ENCODE data around the gene KLHL29. TPM values are rescaled to one million over a fixed set of nuclear protein-coding genes. Genes with fewer than 3 reads are reported as not detected.

The KLHL29 gene
- polyA plus RNA-seq, 3 donors, result 8.5 to 10.0 (median 8.8) TPM

DNA sequence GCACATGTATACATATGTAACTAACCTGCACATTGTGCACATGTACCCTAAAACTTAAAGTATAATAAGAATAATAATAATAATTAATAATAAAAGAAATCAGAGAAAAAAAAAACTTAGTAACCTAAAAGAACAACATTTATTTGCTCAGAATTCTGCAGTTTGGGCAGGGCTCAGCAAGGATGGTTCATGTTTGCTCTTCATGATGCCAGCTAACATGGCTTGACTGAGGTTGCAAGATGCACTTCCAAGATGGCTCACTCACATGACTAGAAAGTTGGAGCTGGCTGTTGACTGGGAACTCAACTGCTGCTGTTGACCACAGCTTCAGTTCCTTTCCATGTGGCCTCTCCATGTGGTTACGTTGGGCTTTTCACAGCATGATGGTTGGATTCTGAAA, 56.4 kb downstream of the KLHL29 start:
- DNase-seq (ENCODE audit: low read depth in 3 of 3, low spot score in 2 of 3), result no peak

DNA sequence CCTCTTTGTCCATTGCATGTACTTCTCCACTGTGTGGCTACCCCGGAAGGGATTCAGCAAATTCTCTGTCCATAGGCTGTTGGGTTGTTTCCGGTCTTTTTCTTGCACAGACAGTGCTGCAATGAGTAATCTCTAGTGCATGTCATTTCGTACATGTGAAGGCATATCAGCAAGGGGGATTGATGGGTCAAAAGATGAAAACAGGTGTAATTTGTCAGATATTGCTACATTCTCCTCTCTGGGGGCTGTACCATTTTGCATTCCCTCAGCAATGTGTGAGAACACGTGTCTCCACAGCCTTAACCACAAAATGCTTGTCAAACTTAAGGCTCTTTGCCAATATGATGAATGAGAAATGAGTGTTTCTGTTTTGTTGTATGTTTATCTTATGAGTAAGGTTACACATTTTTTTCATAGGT, 60.5 kb downstream of the KLHL29 start:
- no peak for DNase-seq (ENCODE audit: low read depth in 3 of 3, low spot score in 2 of 3)

DNA sequence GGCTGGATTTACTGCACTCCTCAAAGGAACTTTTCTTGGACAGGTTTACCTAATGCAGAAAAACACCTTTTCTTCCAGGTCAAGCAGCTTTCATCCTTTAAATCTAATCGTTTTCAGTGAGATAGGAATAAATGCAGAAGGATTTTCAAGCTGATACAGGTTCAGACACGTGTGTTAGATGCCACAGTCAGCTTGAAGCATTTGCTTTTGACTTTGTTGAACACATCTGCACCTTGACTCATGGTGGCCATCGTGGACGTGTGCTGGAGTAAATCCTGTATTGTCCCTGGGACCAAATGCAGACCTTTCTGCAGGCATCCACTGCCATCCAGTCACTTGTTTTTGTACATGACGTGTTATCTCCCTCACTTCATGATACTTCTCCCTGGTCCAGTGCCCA, 61.9 kb downstream of the KLHL29 start:
- no peak for DNase-seq (ENCODE audit: low read depth in 3 of 3, low spot score in 2 of 3)

DNA sequence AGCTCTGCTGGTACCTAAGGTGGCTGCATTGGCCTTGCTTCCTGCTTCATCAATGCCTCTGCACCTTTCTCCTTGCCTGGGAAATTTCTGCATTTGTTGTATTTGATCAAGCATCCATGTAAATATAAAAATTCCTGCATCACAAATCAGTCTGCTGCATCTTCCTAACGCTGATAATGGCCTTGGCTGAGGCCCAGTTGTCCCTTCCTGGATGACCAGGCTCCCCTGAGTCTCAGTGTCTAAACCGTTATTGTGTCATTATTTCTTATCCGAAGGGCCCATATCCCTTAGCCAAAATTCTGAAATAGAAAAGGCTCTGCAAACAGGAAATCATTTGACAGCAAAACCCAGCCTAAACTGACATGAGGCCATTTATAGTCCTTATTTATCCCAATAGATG, 62.4 kb downstream of the KLHL29 start:
- no peak for DNase-seq (ENCODE audit: low read depth in 3 of 3, low spot score in 2 of 3)

DNA sequence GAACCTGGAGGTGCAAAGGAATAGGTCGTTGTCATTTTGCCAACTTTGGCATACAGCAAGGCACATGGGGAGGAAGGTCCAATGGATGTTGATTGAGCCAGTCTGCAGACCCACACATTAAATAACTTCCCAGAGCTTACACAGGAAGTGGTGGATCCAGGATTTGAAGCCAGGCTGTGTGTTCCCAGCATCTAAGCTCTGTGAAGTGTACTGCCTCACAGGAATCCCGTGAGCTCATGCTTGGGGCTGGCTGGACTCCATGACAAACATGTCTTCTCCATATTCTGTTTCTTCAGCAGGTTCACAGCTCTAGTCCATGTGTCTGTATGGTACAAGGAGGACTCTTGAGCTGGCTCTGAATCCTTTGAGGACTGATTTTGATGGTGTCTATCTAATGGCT, 63.9 kb downstream of the KLHL29 start:
- no peak for DNase-seq (ENCODE audit: low read depth in 3 of 3, low spot score in 2 of 3)

DNA sequence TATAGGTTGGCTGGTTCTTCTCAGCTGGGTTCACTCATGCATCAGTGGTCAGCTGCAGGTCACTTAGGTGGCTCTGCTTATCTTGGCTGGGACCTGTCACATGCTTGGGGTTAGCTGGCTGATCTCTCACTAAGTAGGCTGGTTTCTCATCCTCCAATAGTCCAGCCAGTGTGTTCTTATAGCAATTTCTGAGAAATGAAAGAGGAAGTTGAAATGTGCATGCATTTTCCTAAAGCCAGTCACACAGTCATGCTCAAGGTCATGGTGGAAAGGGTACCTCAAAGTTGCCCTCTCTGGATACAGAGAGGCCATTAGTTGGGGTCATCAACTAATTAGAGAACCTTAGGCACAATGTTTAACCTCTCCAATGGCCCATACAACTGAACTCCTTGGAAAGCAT, 64.4 kb downstream of the KLHL29 start:
- no peak for DNase-seq (ENCODE audit: low read depth in 3 of 3, low spot score in 2 of 3)

DNA sequence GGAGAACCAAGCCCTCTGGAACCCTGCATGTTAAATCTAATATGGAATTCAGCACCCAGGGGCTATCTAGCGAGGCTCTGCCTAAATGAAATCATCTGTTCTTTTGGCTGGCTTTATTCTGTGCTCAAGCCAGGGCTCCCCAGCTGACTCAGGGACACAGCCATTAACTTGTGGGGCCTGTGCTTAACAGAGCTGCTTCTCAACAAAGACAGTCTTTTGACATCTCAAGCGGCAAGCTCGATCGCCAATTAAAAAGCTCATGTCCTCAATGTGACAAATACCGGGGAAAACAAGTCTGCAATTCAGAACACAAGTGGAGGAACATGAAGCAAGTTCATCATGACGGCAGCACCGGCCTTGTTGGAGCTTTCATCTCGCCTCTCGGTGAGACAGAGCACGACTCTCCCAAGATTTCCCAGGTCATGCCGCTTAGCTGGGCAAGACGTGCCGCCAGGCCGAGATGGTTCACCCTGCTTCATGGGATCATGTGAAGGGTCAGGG, 64.9 kb downstream of the KLHL29 start:
- DNase-seq (ENCODE audit: low read depth in 3 of 3, low spot score in 2 of 3), result no peak

DNA sequence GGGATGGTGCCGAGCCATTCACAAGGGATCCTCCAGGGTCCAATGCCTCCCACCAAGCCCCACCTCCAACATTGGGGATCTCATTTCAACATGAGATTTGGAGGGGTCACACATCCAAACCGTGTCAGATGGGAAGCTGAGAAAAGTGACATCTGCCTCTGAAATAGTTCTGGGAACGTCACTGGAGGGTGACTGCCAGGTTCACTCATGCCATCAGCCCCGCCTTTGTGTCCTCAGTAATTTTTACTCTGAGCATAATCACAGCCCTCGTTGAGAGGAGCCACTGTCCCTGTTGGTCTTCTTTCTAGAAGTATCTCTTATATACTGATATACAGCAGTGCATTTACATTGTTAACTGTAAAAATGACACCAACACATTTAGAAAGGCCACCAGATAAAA, 67.4 kb downstream of the KLHL29 start:
- DNase-seq (ENCODE audit: low read depth in 3 of 3, low spot score in 2 of 3), result no peak

DNA sequence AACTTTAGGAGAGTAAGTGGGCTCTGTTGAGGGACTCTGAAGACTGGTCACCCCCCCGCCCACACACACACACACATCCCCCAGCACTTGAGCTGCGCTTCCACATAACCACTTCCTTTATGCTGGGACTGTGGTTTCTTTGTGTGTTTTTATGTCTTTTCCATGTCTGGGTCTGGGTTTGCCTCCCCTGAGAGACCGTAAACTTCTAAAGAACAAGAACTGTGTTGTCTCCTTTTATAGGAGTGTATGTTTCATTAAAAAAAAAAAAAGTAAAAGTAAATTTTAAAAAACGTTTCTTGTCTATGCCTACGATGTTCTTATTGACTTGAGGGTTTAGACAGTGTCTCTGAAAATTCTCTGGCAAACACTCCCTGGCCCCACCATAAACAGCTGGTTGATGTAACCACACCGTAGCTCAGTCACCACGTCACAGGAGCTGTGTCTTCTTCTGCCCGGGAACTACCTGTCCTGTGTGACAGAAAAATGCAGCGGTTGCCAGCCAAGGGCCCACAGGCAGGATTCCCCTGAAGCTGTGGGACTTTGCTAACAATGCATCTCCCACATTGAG, 68.0 kb downstream of the KLHL29 start:
- no peak for DNase-seq (ENCODE audit: low read depth in 3 of 3, low spot score in 2 of 3)

DNA sequence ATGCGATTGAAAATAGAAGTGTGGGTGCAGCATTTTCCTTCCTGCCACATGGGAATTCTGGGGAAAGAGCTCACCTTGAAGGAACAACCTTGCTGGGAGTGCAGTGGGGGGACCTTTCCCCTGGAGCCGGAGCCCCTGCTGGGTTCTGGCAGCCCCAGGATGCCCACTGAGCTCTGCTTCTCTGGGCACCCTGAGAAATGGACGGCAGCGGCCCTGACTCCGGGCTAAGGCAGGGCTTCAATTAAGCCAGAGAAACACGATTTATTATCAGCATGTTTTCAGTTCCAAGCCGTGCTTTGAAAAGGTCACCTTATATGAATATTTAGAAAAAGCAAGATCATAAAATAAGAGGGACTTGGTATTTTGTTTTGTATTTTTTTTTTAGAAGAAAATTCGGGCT, 68.5 kb downstream of the KLHL29 start:
- DNase-seq (ENCODE audit: low read depth in 3 of 3, low spot score in 2 of 3), result no peak

DNA sequence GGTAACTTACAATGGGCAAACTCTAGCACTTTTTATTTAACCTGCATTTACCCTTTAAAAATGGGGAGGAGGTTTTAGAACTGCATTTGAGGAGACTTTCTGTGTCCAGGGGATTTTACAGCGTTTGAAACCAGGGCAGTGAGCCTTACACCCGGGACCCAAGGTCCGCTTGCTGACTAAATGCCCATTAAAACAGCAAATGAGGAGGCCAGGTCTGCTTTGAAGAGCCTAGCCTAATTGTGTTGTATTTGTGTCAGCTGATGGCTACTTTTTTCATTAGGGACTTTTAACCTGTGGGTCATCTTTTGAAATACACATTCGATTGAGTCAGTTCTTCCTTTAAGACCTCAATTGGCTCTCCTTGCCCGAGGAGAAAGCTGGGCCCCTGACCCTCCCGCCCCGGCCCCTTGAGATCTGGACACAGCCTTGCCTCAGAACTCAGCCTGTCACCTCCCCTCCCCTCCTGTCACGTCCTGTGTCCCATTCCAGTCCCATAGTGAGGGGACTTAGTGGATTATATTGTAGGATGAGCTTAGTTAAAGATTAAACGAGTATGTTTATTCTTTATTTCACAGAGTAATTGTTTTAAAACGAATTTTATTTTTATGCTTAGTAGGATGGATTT, 69.0 kb downstream of the KLHL29 start:
- no peak for DNase-seq (ENCODE audit: low read depth in 3 of 3, low spot score in 2 of 3)

DNA sequence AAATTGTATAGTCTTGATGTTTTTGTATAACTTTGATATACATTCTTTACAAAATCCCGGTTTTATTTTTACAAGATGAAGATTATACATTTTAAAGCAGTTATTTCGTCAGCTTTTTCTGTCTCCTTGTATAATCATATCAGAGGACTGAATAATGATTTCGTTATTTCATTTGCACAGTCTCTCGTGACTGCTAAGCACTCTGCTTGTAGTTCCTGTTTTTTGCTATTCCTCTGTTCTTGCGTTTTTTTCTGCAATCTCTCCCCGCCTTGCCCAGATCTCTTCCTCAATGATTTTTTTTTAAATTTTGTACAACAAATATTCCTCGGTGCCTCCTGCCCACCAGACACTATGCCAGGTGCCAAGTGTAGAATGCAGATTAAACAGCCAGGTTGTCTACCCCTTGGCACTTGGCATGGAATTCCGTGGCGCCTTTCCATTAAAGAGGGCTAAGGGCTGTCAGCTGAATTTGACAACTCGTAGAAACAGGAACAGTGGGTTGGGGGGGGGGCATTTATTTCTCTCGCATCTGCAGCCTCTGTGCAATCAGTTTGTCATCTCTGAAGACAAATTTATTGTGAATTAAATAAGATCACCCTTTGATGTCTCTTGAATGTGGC, 69.6 kb downstream of the KLHL29 start:
- no peak for DNase-seq (ENCODE audit: low read depth in 3 of 3, low spot score in 2 of 3)

DNA sequence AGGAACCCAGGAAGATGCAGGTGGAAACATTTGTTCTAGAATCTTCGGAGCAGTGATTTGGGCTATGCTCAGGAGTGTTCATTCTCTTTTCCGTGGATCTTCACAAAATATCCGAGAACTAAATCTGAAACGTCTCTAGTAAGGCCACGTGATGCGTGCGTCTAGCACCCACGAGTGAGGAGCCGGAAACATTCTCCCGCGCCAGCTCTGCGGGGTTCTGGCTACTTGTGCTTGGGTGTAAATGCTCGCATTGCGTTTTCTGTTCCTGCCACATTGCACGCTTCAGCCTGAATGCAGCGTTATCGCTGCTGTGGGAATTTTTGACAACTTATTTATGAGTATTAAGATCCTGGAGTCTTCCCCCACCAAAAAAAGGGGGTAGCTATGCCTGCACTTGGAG, 71.4 kb downstream of the KLHL29 start:
- DNase-seq (ENCODE audit: low read depth in 3 of 3, low spot score in 2 of 3), result no peak

DNA sequence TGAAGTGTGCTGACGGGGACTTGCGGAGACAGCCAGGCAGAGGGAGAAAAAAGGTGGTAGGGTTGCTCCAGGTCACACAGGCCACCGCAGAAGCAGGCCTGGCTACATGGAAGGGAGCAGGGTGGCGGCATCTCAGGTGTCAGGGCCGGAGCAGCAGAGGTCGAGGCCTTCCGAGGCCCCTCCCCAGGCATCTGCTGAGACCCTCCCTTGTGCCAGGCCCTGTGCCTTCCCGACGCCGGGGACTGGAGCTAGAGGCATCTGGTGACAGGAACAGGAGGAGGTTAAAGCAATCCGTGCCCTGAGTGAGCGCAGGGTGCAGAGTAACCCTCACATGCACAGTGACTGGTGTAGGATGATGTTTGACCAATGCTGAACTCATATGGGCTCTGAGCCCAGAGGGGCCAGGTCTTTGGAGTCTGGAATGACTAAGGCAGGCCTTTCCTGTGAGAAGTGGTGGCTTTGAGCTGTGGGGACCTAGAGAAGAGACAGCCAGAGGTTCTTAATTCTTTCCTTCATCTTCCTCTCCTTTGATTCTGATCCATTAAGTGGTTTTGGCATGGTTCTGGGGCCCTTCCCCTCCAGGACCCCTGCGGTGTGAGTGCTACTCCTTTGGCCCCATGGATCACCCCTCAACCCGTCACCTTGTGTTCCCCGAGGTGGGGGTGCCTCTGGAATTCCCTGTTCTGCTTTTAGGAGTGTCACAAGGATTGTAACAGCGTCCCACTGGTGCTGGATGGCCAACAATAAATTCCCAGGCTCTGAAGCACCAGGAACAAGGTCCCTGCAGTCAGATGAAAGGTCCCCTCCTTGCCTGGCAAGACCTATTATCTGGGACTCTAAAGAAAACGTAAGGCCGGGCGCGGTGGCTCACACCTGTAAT, 72.1 kb downstream of the KLHL29 start:
- DNase-seq (ENCODE audit: low read depth in 3 of 3, low spot score in 2 of 3), result no peak

DNA sequence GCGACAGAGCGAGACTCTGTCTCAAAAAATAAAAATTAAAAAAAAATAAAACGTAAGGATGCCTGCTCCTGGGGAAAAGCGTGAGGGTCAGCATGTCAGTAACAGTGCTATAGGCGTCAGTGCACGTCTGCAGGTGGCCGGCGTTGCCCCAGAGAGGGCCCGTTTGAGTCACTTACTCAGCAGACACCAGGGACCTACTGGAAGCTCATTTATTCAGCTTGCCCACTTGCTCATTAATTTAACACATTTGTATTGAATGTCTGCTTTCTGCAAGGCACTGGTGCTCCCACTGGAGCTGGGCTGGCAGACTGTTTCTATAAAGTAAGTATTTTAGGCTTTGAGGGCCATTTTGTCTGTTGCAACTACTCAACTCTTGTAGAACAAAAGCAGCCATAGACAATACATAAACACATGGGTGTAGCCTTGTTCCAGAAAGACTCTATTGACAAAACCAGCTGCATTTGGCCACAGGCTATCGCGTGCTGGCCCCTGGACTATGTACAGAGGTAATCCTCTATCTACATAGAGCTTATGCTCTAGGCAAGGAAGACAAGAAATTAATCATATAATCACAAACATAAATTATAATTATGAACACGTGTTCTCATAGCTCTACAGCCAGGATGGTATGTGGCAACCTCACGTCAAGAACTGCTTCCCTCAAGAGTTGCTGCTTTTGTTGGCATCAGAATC, 73.2 kb downstream of the KLHL29 start:
- DNase-seq (ENCODE audit: low read depth in 3 of 3, low spot score in 2 of 3), result no peak

DNA sequence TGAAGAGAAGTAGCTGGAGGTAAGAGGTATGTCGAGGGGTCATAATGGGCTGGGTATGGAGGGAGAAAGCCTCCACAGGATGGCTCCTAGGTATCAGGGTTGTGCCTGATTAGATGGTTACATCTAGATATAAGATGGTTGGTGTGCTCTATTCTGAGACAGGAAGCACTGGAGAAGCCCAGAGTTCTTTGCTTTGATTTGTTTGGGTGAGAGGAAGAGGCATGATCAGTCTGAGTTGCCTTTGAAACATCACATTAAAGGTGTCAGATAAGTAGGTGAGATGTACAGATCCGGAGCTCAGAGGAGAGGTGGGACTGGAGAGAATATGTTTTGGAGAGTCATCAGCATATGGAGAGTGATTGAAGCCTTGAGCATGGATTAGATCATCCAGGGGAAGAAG, 74.1 kb downstream of the KLHL29 start:
- no peak for DNase-seq (ENCODE audit: low read depth in 3 of 3, low spot score in 2 of 3)

DNA sequence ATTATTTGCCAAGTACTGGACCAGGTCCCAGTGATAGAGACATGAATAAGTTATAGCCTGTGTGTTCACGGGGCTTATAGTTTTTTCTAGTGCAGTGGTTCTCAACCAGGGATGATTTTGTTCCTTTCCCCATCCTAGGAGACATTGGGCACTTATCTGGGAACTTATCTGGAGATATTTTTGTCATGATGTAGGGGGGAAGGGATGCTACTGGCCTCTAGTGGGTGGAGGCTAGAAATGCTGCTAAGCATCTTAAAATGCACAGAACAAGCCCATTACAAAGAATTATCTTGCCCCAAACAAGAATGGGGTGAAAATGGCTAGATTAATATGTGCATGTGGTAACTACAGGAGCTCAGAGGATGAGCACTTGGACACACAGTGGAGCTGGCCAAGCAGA, 75.2 kb downstream of the KLHL29 start:
- DNase-seq (ENCODE audit: low read depth in 3 of 3, low spot score in 2 of 3), result no peak

DNA sequence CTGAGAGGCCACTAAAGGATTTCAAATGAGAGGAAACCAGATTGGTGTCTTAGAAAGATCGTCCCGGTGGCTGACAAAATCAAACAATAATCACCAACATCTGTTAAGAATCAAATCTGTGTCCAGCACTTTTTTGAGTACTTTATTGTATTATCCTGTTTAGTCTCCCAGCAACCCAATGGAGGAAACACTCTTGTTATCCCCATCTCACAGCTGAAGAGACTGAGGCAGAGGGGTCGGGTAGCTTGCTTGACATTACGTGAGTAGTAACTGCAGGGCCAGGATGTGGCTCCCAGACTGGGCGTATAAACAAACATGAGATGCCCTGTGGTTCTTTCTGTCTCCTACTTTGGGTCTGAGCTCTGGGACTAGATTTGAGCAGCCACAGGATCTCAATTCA, 76.0 kb downstream of the KLHL29 start:
- DNase-seq (ENCODE audit: low read depth in 3 of 3, low spot score in 2 of 3), result no peak

DNA sequence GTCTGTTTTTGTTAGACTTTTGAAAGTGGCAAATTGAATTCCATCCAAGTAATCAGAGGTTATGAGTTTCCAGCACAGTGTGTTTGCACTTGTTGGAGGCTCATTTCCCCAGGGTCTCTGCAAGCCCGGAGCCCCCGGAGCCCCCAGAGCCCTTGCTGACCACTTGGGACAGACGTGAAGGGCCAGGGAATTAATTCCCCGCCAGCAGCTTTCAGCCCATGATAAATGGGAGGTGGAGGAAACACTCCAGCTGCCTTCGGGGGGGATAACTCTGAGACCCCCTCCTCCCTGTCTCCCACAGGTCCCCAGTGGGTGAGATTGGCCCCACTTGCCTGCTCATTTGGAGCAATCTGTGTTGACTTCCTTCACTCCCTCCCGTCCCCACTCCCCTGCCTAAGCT, 79.2 kb downstream of the KLHL29 start:
- DNase-seq (ENCODE audit: low read depth in 3 of 3, low spot score in 2 of 3), result no peak

DNA sequence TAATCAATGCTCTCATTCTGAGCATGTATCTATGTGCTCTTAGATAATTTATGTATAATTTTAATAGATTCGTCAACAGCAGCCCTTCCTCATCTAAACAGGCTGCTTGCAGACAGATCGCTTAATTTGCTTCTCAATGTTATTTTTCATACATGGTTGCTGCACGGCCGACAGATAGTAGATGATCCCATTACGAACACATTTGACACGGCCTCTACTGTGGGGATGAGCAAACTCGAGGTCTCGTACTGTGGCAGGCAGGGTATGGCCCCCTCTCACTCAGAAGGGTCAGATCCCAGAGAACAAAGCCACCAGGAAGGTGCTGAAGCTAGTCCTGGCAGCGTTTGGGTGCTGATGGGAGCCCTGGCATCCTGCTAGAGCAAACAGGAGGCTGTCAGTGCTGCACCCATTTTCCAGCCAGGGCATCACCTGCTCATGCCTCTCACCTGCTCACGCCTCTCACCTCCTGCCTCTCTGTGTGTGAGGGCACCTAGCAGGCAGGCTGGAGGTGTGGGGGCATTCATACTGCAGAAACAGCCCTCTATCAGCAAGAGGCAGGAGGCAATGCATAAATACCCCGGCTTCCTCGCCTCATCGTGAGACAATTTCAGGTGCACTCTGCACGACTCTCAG, 80.0 kb downstream of the KLHL29 start:
- no peak for DNase-seq (ENCODE audit: low read depth in 3 of 3, low spot score in 2 of 3)

Data from right renal cortex interstitium (tissue), 3 donors.